Esophagus squamous epithelium (tissue), 4 donors: ENCODE measurements around the gene ACTL10.

ENCODE experiments used
- CTCF ChIP-seq, 6 experiments: fragments of 450-650 bp in 4 of 6; fragments of 200-600 bp in 2 of 6; sonication (generic) in 2 of 6; IDR thresholded peaks; one replicate each; pipeline ENCODE4 v1.5.1; 2016 to 2019; ENCODE audit warnings: antibody characterized with exemption in 6 of 6, mild to moderate bottlenecking in 4 of 6, moderate library complexity in 4 of 6
- POLR2A ChIP-seq, 4 donors: fragments of 450-650 bp; IDR thresholded peaks; one replicate each; pipeline ENCODE4 v1.6.1; 2017; ENCODE audit warnings: antibody characterized with exemption in 4 of 4, mild to moderate bottlenecking in 4 of 4, moderate library complexity in 3 of 4

- TF ChIP-seq POLR2A (IDR thresholded peaks at IDR 0.05) = no peak
- no peak for TF ChIP-seq CTCF (IDR thresholded peaks at IDR 0.05)
These were observed 6.6 kb upstream of the ACTL10 start for GRCh38 chr20:33660035-33660684.
